GM21526 (cell line): ENCODE results near the gene ATR.
"Not testable (repeated sequence)": the region's sequence is repeated elsewhere in the genome, so short reads cannot be mapped to it uniquely, and the experiment has no call there.

Experiments used
- ATAC-seq: cut with Tn5 transposase; IDR thresholded peaks from one replicate; pipeline ENCODE4 v1.9.1; 2021; ENCODE audit warnings: moderate library complexity; ENCODE audit not compliant: unreplicated experiment, low FRiP score

Gene ATR

DNA sequence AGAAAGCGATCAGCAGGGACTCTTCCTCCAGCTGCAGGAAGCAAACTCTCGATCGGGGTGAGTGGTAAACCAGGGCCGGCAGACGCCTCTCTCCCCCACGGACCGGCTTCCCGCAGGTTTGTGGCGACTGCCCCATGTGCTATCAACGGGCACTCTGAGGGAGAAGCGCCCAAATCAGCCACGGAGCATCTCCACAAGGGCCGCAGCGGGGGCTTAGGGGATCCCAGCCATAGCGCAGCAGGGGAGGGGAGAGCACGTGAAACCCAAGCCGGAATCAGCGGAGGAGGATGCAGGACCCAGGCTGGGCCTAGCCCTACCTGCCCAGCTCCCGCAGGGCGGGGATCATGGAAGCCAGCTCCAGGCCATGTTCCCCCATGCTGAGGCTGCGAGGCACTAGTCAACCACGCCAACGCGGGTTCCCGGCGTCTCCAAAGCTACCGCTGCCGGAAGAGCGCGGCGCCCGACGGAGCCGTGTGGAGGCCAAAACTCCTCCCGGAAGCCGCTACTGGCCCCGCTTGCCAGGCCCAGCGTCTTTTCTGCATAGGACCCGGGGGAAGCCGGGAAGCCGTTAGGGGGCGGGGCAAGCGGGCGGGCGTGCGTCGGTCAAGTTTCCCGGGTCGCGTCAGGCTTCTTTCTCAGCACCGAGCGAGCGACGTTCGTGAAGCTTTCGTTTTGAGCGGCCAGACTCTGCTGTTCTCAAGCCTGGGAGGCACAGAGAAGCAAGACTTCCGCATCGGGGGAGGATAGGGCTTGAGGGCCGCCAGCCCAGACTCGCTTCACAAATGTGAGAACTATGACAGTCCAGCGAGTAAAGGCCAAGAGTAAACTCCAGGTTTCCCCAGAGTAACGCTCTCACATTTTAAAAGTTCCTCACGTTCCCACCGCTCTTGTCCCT, at the start of gene ATR:
TSS of gene ATR (minus strand) at position 405 of the 895 bp plus-strand sequence. CDS start at position 376, 29 bp downstream.
- peak; percentile 94 for ATAC-seq

GRCh38 chr3:142626971-142627370, 48.4 kb upstream of the ATR start:
- no peak for ATAC-seq

- ATAC-seq, result no peak
These were observed 46.6 kb upstream of the ATR start for GRCh38 chr3:142625153-142625440.

DNA sequence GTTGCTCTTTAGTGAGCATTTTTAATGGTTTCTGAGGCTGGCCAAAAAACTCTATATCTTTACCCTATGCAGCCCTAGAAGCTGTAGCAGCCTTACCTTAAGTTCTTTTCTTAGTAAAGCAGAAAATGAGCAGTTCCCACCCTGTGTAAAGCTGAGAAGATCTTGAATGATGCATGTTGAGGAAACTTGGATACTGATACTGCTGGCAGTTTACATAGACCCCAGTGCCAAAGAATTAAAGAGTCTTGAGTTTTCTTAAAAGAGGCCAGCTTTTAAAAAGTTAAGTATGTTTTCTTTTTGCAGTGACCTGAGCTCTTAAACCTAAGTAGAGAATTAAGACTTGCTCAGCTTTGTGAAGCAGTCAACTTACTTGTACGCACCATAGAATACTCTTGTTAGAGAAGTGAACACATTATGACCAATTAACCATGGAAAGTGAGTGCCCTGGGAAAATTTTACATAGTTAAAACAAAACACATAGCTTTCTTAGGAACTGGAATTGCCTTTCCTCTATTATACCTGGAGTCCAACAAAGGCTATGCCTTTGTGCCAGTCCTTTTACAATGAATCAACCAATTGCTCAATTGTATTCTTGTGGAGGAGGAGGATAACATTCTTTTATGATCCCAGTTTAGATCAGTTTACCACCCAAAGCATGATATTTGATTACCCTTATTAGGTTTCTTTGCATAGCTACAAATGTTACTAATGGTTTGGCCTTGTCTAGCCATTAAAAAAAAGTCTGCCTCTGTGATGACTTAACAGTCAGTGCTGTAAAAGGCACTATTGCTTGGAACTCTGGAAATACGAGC, 46.0 kb upstream of the ATR start:
- no peak for ATAC-seq

- no peak for ATAC-seq
These were observed 44.7 kb upstream of the ATR start for GRCh38 chr3:142623194-142623593.

DNA sequence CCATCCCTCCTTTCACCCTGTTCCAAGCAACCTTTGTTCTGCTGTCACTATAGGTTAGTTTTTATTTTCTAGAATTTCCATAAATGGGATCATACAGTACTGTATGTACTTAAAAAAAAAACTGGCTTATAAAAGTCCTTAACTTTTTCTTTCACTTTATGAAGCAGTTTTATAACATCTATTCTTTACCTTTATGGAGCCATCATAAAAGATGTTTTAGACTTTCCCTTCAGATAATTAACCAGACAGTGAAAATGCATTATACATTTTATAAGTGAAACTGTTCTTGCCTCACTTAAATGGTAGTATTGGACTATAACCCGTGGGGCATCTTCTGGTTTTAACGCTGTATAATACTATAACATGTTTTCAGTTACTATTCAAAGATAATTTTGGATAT, 43.9 kb upstream of the ATR start:
- ATAC-seq, result no peak

DNA sequence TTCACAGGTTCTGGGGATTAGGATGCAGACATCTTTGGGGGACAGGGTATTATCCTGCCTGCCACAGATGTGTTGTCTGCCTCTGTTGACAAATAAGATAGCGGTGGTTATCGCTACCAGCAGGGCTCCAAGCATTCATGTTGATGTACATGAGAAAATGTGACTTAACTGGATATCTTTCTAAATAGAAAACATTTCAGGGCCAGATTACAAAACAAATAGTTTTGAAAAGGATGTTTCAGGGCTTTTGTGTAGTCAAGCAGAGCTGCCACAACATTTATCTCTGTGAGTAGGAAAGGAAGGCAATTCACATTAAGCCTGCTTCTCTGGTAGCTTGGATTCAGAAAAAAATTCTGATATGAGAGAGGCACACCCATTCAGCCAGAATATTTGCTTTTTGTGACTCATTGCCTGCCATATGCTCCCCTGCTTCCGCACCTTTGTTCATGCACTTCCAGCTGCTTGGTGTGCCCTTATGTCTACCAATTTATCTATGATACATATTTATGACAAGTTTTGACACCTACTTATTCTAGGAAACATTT, 40.5 kb upstream of the ATR start:
- ATAC-seq, result no peak

DNA sequence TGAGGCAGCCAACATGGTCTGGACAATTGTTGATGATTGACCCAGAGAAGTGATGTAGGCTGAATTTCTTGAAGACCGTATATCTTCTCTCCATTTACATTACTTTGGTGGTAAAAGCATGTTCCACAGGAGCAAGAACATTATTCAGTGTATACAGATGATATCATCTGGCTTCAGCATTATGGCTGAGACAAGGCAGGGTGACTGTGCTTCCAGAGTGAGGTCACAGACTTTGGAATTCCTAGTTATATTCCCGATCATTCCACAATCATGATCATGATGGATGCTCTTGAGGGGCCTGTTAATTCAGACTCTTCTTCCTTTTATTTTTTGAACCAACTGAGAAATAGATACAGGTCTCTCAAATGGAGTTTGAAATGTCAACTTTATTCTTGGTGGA, 36.6 kb upstream of the ATR start:
- no peak for ATAC-seq

GRCh38 chr3:142614059-142614626, 35.6 kb upstream of the ATR start:
- no peak for ATAC-seq

- ATAC-seq, result no peak
These were observed 35.0 kb upstream of the ATR start for GRCh38 chr3:142613491-142613890.

DNA sequence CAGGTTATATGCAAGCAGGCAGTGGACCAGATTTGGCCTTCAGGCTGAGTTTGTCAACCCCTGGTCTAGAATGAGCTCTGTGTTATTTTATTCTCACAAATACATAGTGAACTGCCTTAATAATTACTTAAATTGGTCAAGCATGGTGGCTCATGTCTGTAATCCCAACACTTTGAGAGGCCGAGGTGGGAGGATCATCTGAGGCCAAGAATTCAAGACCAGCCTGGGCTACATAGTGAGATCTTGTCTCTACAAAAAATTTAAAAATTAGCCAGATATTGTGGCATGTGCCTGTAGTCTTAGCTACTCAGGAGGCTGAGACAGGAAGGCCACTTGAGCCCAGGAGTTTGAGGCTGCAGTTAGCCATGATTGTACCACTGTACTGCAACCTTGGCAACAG, 32.7 kb upstream of the ATR start:
- ATAC-seq, result no peak

DNA sequence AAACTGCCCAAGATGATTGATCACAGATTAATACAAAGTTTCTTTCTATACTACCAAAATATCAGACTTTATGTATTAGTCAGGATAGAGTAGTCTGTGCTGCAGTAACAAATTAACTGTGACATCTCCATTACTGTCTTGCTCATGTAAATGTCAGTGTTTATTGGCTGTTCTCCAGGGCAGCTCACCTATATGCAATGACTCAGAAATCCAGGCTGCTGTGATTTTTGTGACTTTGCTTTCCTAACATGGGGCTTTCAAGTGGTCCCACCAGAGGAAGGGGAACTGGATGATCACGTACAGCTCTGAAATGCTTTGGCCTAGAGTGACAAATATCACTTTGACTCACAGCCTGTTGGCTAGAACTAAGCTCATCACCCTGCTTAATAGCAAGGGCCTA, 30.6 kb upstream of the ATR start:
- ATAC-seq, result no peak

GRCh38 chr3:142608631-142609030, 30.1 kb upstream of the ATR start:
- ATAC-seq, result no peak

DNA sequence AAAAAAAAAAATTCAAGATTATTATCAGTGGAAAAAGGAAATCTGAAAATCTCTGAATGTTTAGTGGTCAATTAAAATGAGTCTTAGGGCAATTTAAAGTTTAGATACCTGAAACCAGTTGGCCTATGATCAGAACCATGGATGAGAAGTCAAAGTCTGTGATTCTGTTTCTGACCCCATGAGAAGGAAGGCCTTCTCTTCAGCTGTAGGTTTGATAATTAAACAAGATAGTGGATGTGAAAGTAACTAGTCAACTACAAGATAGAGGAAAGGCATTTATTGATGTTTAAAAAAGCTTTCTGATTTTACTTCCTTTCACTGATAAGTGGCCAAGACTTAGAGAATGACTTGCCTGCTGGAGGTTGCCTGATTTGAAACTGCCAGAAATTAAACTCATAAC, 26.4 kb upstream of the ATR start:
- no peak for ATAC-seq

- not testable (repeated sequence) for ATAC-seq
These were observed 24.8 kb upstream of the ATR start for GRCh38 chr3:142603386-142603705.

DNA sequence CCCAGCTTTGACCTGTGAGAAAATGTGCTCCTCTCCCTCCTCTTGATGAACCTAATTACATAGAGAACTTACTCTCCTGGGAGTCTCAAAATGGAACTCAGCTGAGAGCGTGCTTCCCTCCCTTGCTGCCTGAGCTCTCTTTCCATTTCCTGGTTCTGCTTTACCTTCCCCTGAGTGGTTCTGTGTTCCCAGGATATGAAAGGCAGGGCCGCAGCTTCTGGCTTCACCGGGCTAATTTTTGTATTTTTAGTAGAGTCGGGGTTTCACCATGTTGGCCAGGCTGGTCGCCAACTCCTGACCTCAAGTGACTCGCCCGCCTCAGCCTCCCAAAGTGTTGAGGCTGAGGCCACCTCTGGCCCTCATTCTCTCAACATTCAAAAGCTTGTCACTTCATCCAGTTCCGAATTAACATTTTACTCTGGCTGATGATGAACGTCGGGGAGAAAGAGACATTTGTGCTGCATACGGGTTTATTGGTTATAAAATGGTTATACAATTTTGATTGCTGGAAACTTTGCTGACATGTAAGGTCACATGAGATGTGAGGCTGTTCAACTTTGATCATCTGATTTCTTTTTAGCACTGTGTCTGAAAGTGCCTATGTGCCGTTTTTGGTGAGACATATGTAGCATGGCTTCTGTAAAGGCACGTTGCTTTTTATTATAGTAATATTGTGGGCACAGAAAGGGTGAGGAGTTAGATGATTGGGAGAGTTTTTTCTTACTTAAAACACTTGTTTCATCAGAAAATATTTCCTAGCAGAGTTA, 24.3 kb upstream of the ATR start:
- ATAC-seq, result no peak

- ATAC-seq, result no peak
These were observed 23.2 kb upstream of the ATR start for GRCh38 chr3:142601713-142602112.

DNA sequence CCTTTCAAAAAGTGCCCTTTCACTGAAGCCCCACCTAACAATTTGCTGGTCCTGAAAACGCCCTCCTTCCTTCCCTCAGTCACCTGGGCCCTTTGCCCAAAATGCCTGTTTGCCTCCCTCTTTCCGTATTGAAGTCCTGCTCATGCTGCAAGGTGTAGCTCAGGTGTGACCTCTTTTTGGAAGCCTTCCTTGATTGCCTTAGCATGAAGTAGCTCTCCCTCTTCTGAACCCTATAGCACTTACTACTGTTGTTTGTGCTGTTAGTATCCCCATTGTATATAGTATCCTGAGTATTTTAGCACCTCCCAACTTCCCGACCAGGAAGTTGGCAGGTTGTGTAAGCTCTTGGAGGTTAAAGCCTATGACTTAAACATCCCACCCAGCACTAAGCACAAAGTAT, 19.4 kb upstream of the ATR start:
- ATAC-seq, result no peak

DNA sequence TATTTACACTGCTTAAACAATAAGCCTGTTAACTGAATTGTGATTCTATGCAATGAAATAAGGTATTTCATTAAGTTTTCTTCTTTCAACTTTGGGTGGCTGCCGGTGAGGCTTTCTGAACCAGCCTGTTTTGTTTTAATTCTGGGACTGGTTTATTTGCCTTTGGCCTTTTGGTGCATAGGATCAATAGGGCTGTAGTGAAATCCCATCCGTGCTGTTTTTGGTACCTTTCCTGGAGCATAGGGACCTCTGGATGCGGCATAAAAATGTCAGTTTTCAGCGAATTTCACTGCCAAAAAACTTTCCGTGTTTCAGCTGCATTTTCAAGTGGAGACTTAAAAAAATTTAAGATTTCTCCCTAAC, 18.2 kb upstream of the ATR start:
- no peak for ATAC-seq

- ATAC-seq, result peak; percentile 93
These were observed 17.6 kb upstream of the ATR start, which contains the start of gene PLS1 for GRCh38 chr3:142595951-142596725. Gene PLS1 (plus strand): TSS chr3:142596393. CDS start chr3:142664238, 67,845 bp downstream.
